IPS-18c (cell line): ENCODE measurements around the gene MPST.
A peak's percentile ranks its signal among the peaks of the same experiment; 100 is the strongest.

Experiments used
- H3K4me3 ChIP-seq: 2 replicates; pipeline ENCODE4 v1.7.0; 2013; ENCODE audit warnings: low read depth, mild to moderate bottlenecking, low read length, moderate library complexity; ENCODE audit not compliant: insufficient read depth
- H3K9me3 ChIP-seq: one replicate; pipeline ENCODE4 v1.6.1; 2013; ENCODE audit warnings: mild to moderate bottlenecking, low read length, moderate library complexity; ENCODE audit not compliant: control insufficient read depth, insufficient read depth

The MPST gene

DNA sequence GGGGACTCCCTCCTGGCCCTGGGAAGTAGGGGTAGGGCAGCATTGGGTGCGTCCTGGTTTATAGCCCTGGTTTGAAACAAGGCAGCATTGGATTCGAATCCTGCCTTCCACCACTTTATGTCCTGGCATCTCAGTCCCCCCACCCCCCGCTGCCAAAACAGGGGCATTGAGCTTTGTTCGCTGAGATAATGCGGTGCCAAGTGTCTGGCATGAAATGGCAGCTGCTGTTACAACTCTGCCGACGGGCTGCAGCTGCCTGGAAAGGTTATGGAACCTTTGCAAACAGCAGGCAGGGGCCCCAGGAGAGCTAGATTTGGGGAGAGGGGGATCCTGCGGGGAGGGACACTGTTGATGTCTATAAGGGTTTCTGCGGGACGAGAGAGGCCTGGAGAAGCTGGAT lies 2.2 kb upstream of the MPST start:
- no peak overlapping the region for H3K4me3 ChIP-seq
- H3K9me3 ChIP-seq, result no peaks in the 10 kb centered on the region

DNA sequence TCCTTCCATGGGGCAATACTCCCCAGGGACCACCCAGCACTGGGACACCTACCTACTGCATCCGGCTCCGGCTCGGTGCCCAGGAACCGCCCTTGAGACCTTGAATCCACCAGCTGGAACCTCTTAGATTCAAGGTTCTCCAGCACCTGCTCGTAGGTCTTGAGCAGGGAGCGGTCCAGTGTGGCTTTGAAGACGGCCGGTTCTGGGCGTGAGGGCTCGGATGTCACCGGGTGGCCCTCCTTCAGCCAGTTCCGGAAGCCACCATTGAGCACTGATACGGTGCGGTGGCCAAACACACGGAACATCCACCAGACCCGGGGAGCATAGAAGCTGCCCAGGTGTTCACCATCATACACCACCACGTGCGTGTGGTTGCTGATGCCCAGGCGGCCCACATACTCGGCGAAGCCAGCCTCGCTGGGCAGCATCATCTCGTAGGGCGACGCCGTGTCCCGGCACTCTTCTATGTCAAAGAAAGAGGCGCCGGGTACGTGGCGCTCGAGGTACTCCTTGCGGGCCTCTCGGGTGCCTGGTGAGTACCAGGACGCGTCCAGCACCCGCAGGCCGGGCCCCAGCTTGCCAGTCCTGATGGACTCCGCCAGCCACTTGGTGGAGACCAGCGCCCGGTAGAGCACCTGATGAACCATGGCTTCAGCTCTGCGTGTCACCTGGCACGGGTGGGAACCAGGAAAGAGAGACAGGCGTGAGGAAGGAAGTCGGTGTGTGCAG lies 1.3 kb upstream of the MPST start:
- Histone ChIP-seq H3K4me3 (peak overlapping the region; percentile 78), H3K9me3 (no peaks in the 10 kb centered on the region)

DNA sequence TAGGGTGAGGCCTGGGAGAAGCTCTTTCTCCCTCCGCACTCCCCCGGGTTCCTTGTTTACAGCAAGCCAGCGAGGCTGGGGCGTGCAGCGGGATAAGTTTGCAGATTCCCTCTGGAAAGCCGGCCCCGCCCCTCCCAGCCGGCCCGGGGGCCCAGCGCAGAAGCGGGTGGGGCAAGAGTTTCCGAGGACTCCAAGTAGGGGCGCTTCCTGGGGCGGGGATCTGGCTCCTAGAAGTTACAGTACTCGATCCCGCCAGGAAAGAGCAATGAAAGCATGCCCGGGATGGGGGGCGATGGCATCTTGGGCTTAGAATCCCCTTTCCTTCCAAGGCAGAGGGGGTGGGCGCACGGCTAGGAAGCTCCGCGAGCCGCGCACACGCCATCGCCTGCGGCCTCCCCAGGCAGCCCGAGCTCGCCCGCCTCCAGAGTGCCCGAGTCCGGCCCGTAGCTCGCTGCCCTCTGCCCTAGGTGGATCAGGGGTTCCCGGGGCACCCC lies 680 bp upstream of the MPST start:
- H3K4me3 ChIP-seq, result peak overlapping the region; percentile 78
- H3K9me3 ChIP-seq, result no peaks in the 10 kb centered on the region

DNA sequence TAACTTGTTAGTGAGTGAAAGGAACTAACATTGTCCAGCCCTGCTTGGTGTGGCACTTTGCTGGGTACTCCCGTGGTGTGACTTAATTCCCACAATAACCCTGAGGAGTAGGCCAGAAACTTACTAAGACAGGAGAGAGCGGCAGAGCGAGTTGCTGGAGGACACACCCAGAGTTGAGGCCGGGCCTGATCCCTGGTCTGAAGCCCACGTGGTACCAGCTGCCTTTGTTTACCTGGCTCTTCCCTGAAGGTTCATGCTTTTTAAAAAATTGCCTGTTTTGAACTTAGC lies 594 bp downstream of the MPST start:
- Histone ChIP-seq H3K4me3 (peak overlapping the region; percentile 73), H3K9me3 (no peaks in the 10 kb centered on the region)

DNA sequence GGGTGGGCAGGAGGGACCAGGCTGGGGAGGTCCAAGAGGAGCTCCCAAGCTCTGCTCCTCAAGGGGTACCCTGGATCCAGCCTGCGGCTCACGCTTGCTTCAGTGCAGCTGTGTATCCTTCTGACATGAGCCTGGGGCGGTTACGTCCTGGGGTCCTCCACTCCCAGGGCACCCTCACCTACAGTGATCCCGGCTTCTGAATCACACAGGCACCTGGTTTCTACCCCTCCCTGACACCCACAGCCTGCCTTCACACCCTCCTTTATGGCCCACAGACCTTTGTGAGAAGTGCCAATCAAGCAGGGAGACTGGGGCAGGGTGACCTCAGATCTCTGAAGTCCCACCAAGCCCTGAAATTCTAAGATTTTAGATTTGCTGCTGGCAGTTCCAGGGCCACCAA lies 1.5 kb downstream of the MPST start:
- no peaks in the 10 kb centered on the region for H3K9me3 ChIP-seq
- no peak overlapping the region for H3K4me3 ChIP-seq

DNA sequence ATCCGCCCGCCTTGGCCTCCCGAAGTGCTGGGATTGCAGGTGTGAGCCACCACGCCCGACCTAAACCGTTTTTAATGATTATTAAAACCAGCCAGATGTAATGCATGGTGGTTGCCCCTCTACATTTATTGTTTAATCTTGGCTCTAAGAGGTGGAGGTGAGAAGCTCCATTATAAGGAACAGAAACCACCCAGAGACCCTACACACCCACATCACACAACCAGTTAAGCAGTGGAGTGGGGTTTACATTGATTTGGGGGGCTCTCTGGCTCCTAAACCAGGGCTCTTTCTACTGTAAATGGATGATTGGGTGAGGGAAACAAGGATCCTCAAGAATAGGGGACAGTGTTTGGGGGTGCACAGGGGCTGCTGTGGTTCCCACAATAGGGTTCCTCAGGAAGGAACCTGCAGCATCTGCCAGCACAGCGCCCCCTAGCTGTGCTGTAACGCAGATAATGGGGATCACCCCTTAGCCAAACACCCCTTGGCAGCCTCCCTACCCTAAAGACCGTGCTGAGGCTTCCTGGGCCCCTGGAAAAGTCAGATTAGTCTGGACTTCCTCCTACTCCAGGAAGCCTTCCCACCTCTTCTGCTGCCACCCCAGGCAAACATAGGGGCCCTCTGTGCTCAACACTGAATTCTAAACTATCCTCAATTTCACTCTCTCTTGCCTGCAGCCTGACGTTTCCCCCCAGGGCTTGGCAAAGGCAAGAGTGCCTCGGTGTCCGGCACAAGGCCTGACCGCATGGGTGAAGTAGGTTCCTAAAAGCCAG lies 2.4 kb downstream of the MPST start:
- no peak overlapping the region for H3K4me3 ChIP-seq
- no peaks in the 10 kb centered on the region for H3K9me3 ChIP-seq

DNA sequence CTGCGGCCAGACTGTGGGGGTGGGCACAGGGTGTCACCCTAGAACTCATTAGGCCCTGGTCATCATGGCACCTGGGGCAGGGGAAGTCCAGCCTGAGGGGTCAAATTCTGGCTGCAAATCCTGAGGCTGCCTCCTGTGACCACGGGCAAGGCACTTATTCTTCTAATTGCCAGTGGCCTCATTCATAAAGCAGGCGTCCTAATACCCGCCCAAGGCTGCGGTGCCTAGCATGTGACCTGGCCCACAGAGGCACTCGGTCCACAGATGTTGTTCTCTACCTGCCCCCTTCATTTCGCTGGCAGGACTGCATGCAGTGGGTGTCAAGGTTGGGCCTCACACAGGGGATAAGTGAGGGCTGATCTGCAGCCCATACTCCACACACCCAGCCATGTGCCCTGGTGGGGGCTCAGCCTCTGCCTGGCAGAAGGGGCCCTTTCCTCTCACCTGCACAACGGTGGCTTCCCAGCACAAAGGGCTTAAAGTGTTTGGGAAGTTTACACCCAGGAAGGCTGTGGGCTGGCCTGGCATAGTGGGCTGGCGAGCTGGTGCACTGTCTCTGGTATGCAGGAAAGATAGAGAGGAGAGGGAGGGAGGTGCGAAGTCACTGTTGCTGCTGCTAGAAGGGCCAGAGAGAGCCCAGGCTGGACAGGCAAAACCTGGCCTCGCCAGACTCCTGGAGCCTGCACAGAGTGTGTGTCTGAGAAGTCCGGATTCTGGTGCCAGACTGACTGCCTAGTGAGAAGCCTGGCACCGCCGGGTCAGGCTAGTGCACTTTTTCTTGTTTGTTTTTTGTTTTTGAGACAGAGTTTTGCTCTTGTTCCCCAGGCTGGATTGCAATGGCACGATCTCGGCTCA lies 3.2 kb downstream of the MPST start:
- no peak overlapping the region for H3K4me3 ChIP-seq
- no peaks in the 10 kb centered on the region for H3K9me3 ChIP-seq

DNA sequence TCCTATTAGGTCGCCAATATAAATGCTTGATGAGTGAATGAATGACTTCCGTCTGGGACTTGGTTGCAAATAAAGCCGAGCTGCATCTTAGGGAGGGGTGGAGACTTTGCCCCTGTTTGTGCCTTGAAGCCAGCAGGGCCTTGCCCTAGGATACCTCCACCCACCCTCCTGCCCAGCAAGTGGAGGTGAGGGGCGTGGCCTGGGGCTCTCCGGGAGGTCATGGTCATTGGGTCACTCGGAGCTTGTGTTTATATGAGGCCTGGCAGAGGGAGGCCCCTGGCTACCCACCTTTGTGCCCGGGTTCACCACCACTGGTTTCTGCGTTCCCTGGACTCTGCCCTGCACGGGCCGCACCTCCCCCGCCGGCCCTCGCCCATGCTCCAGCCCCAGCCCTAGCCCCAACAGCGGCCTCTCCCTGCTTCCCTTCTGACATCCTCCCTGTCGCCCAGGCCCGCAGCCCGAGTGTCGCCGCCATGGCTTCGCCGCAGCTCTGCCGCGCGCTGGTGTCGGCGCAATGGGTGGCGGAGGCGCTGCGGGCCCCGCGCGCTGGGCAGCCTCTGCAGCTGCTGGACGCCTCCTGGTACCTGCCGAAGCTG lies 4.3 kb downstream of the MPST start:
- Histone ChIP-seq H3K4me3 (no peak overlapping the region), H3K9me3 (no peaks in the 10 kb centered on the region)

DNA sequence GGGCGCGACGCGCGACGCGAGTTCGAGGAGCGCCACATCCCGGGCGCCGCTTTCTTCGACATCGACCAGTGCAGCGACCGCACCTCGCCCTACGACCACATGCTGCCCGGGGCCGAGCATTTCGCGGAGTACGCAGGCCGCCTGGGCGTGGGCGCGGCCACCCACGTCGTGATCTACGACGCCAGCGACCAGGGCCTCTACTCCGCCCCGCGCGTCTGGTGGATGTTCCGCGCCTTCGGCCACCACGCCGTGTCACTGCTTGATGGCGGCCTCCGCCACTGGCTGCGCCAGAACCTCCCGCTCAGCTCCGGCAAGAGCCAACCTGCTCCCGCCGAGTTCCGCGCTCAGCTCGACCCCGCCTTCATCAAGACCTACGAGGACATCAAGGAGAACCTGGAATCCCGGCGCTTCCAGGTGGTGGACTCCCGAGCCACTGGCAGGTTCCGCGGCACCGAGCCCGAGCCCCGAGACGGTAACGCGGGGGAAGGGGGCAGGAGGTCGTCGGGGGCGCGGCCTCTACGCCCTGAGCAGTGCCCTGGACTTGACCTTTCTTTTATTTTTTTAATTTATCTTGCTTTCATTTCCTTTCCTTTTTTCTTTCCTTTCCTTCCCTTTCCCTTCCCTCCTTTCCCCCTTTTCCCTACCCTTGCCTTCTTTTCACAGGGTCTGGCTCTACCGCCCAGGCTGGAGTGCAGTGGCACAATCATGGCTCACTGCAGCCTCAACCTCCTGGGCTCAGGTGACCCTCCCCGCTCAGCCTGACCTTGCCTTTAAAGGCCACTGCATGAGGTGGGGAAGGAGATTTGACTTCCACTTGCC lies 5.0 kb downstream of the MPST start:
- no peaks in the 10 kb centered on the region for H3K9me3 ChIP-seq
- H3K4me3 ChIP-seq, result no peak overlapping the region

DNA sequence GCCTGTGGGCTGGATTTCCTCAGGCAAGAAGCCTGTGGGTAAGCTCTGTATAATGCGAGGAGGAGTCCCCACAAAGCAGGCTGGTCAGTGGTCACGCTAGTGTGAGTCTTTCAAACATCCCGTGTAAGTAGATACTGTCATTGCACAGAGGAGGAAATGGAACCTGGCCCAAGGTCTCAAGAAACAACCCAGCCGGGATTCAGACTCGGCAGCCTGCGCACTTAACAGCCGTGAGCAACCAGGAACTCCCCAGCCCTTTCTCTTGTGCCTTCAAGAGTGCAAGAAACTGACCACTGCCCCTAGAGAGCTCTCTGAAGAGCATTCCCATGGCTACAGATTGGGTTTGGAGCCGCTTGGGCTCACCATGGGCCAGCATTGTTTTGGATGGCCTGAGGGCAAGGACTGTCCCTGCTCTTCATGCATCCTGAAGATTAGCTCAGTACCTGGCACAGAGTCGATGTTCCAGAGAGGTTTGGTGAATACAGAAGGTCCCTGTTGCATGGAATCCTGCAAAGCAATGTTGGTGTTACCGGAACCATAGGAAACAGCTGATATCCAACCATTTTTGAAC lies 6.0 kb downstream of the MPST start:
- Histone ChIP-seq H3K4me3 (no peak overlapping the region), H3K9me3 (no peaks in the 10 kb centered on the region)

DNA sequence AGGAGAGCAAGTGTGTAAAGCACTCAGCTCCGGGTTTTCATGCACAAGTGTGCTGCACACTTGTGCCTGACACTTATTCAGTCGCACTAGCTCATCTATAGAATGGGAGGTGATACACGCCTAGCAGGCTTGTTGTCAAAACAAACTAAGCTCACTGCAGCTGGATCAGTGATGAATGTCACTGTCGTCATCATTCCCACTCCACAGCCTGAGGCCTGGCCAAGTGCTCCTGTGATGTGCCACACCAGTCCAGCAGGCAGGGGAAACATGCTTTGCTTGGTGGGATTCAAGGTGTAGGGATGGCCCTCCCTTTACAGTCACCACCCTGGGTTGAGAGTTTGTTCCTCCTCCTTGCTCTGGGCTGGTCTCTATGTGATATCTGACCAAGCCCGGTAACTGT lies 6.8 kb downstream of the MPST start:
- no peaks in the 10 kb centered on the region for H3K9me3 ChIP-seq
- H3K4me3 ChIP-seq, result no peak overlapping the region

DNA sequence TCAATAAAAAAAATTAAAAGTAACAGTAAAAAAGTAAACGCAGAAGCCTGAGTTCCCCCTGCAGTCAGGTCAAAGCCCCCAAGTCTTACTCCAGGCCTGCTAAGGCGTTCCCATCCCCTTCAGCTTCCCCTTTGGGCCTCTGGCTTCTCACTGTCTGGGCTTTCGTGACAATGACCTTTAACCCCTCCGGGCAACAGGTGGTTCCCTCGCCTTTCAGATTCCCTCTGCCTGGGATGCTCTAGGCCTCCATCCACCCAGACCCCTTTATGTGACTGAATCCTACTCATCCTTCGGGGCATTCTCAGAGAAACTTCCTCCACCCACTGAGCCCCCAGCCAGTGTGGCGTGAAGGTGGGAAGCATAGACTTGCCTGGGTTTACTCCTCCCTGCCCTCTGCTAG lies 8.0 kb downstream of the MPST start:
- H3K4me3 ChIP-seq, result no peak overlapping the region
- H3K9me3 ChIP-seq, result no peaks in the 10 kb centered on the region

DNA sequence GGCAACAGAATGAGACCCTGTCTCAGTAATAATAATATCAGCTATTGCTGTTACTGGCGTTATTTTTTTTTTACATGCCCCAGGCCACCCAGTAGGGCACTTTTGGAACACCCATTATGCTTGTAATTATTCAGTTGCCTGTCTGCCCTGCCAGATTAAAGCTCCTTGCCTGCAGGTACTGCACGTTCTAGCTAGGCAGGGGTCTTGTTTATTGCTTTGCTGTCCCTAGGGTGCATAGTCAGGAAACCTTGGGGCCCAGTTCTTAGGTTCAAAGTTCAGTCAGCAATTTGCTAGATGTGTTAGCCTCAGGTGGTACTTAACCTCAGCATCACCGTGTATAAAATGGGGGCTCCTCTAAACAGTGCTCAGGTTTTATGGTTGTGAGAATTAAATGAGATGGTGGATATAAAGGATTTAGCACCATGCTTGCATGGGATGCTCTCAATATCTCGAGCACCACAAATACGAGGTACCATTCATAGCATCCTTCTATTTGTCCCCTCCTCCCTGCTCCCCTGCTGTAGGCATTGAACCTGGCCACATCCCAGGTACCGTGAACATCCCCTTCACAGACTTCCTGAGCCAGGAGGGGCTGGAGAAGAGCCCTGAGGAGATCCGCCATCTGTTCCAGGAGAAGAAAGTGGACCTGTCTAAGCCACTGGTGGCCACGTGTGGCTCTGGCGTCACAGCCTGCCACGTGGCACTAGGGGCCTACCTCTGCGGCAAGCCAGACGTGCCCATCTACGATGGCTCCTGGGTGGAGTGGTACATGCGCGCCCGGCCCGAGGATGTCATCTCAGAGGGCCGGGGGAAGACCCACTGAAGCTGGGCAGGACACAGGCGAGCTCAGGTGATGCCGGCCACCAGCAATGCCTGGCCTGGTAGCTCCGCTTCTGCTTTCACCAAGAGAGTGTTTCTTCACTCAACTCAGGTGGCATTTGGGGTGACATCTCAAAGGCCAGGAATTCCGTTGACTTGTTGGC lies 9.4 kb downstream of the MPST start:
- H3K9me3 ChIP-seq, result no peaks in the 10 kb centered on the region
- H3K4me3 ChIP-seq, result no peak overlapping the region

DNA sequence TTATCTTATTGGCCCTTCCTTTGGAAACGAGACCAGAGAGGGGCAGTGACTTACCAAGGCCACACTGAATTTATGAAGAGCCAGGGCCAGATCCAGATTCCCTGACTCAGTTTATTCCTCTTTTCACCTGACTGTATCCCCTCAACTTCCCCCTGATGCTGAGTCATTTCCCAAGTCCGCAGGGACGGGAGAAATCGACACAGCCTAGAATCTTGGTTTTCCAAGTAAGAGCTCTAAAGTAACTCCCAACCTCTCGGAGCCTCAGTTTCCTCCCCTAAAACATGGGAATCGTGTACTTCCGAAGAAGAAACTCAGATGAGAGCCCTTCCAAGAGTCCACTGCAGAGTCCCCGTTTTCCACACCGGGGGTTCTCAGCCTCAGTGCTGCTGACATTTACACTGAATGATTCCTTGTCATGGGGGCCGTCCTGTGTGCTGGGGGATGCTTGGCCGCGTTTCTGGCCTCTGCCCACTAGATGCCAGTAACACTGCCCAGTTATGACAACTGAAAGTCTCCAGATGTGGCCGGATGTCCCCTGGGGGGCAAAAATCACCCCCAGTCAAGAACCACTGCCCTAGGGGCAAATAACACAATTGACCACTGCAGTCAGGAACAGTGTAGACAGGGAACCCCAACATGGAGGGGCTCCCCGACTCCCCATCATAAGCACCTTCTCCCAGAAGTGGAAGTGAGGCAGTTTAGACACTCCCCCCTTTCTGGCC lies 11.2 kb downstream of the MPST start:
- Histone ChIP-seq H3K9me3 (no peaks in the 10 kb centered on the region), H3K4me3 (no peak overlapping the region)

DNA sequence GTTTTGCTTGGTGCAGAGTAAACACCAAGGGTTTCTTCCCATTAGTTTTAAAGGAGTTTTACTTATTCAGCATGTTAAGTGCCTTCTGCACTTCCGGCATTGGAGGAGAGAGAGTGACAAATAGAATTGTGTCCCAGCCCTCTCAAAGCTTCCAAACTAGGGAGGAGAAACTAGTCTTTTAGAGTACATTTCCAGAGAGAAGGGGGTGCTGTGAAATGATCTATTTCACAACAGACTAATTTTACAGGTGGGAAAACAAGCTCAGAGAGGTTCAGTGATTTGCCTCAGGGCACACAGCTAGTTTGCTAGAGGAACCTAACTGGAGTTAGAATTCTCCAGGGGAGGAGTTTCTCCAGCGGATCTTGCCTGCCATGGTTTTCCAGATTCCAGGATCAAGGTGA lies 12.6 kb downstream of the MPST start:
- no peak overlapping the region for H3K4me3 ChIP-seq
- no peaks in the 10 kb centered on the region for H3K9me3 ChIP-seq
